Measurements from ENCODE around the gene AP1G2.

- no peak for TF ChIP-seq CTCF (IDR thresholded peaks at IDR 0.05)
- no peak for TF ChIP-seq POLR2AphosphoS5 (IDR thresholded peaks at IDR 0.05)
These were observed 36.2 kb downstream of the AP1G2 start for GRCh38 chr14:23531391-23531790.

Data from upper lobe of left lung (tissue), 4 donors.